Measurements from ENCODE around the gene ZNF493.

The ZNF493 gene

DNA sequence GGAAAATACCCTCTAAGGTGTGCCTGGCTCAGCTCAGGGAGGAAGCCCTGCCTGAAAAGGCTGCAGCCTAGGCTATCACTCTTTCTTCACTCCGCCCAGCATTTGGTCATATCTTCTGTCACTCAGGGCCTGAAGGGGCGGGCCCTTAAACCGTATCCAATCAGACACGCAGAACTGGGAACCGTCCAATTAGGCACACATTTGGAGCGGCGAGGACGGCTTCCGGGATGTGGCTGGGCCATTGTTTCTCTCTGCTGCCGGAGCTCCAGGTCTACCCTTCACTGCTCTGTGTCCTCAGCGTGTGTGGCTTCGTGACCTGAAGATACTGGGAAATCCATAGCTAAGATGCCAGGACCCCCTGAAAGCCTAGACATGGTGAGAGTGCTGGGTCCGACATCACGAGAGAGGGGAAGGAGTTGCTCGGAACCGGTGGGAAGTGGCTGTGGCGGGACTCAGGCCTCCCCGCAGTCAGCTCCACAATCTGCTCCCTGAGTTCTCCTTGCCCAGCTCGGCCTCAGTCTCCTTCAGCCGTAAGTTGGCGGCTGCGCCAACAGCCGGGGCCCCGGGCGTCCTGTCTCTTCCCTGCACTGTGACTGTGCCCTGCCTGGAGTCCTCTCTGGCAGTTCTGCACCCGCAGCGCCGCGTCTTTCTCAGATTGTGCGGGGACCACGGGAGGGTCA lies at the start of gene ZNF493:
ZNF493 (plus strand) TSS at position 241 of the 680 bp plus-strand sequence; CDS start at position 346, 105 bp downstream.
- Histone ChIP-seq H3K9ac (ENCODE audit: low read length) (peak within 1 kb of the TSS; percentile 66), H2AFZ (ENCODE audit: low read length) (peak within 1 kb of the TSS; percentile 27), H3K9me3 (ENCODE audit: low read length) (peaks cover 11% of the 10 kb centered on the region)

DNA sequence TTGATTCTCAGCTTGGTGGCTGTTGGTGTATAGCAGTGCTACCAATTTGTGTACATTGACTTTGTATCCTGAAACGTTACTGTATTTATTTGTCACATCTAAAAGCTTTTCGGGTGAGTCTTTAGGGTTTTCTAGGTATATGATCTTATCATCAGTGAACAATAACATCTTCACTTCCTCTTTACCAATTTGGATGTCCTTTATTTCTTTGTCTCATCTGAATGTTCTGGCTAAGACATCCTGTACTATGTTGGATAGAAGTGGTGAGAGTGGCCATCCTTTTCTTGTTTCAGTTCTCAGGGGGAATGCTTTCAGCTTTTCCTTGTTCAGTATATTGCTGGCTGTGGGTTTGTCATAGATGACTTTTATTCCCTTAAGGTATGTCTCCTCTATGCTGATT lies 44.1 kb upstream of the ZNF493 start:
- Histone ChIP-seq H3K79me2 (ENCODE audit: insufficient read depth, low read length) (no peaks in the 10 kb centered on the region), H3K9me2 (ENCODE audit: low read depth, low read length) (no peaks in the 10 kb centered on the region), H3K4me3 (ENCODE audit: low read depth, low read length, poor library complexity, severe bottlenecking) (no peak overlapping the region), H3K27ac (ENCODE audit: low read depth, low read length, poor library complexity, severe bottlenecking) (no peak overlapping the region), H3K27me3 (ENCODE audit: insufficient read depth, low read length) (no peaks in the 10 kb centered on the region), H3K4me1 (ENCODE audit: insufficient read depth, low read length, severe bottlenecking) (no peaks in the 10 kb centered on the region), H3K4me2 (ENCODE audit: low read length) (no peak overlapping the region), H3K36me3 (ENCODE audit: insufficient read depth, low read length) (no peaks in the 10 kb centered on the region), H4K20me1 (ENCODE audit: insufficient read depth, low read length) (no peaks in the 10 kb centered on the region), H3K9me3 (ENCODE audit: low read length) (no peaks in the 10 kb centered on the region), H3K9ac (ENCODE audit: low read length) (no peak overlapping the region), H3F3A (ENCODE audit: insufficient read depth, low read length) (no peaks in the 10 kb centered on the region), H2AFZ (ENCODE audit: low read length) (no peak overlapping the region)
- TF ChIP-seq, protein P1, sequence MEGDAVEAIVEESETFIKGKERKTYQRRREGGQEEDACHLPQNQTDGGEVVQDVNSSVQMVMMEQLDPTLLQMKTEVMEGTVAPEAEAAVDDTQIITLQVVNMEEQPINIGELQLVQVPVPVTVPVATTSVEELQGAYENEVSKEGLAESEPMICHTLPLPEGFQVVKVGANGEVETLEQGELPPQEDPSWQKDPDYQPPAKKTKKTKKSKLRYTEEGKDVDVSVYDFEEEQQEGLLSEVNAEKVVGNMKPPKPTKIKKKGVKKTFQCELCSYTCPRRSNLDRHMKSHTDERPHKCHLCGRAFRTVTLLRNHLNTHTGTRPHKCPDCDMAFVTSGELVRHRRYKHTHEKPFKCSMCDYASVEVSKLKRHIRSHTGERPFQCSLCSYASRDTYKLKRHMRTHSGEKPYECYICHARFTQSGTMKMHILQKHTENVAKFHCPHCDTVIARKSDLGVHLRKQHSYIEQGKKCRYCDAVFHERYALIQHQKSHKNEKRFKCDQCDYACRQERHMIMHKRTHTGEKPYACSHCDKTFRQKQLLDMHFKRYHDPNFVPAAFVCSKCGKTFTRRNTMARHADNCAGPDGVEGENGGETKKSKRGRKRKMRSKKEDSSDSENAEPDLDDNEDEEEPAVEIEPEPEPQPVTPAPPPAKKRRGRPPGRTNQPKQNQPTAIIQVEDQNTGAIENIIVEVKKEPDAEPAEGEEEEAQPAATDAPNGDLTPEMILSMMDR (IDR thresholded peaks at IDR 0.05; ENCODE audit: low read length) = no peak
- no peak for TF ChIP-seq EZH2 (IDR thresholded peaks at IDR 0.05; ENCODE audit: borderline replicate concordance, low read length)

More for the DNA sequence above, at the start of gene ZNF493:
- H3K9me2 ChIP-seq (ENCODE audit: low read depth, low read length) = no peaks in the 10 kb centered on the region
- no peaks in the 10 kb centered on the region for H3K27me3 ChIP-seq (ENCODE audit: insufficient read depth, low read length)
- peaks cover 10% of the 10 kb centered on the region for H3K4me1 ChIP-seq (ENCODE audit: insufficient read depth, low read length, severe bottlenecking)
- peak within 1 kb of the TSS; percentile 1 for H3K27ac ChIP-seq (ENCODE audit: low read depth, low read length, poor library complexity, severe bottlenecking)
- no peaks in the 10 kb centered on the region for H4K20me1 ChIP-seq (ENCODE audit: insufficient read depth, low read length)
- H3K4me3 ChIP-seq (ENCODE audit: low read depth, low read length, poor library complexity, severe bottlenecking) = peak within 1 kb of the TSS; percentile 69
- peaks cover 32% of the 10 kb centered on the region for H3K36me3 ChIP-seq (ENCODE audit: insufficient read depth, low read length)
- H3K4me2 ChIP-seq (ENCODE audit: low read length) = peak within 1 kb of the TSS; percentile 68
- no peaks in the 10 kb centered on the region for H3F3A ChIP-seq (ENCODE audit: insufficient read depth, low read length)
- TF ChIP-seq EZH2 (IDR thresholded peaks at IDR 0.05; ENCODE audit: borderline replicate concordance, low read length) = no peak
- TF ChIP-seq, protein P1 (IDR thresholded peaks at IDR 0.05; ENCODE audit: low read length) = no peak
- H3K79me2 ChIP-seq (ENCODE audit: insufficient read depth, low read length) = peaks cover 12% of the 10 kb centered on the region

DNA sequence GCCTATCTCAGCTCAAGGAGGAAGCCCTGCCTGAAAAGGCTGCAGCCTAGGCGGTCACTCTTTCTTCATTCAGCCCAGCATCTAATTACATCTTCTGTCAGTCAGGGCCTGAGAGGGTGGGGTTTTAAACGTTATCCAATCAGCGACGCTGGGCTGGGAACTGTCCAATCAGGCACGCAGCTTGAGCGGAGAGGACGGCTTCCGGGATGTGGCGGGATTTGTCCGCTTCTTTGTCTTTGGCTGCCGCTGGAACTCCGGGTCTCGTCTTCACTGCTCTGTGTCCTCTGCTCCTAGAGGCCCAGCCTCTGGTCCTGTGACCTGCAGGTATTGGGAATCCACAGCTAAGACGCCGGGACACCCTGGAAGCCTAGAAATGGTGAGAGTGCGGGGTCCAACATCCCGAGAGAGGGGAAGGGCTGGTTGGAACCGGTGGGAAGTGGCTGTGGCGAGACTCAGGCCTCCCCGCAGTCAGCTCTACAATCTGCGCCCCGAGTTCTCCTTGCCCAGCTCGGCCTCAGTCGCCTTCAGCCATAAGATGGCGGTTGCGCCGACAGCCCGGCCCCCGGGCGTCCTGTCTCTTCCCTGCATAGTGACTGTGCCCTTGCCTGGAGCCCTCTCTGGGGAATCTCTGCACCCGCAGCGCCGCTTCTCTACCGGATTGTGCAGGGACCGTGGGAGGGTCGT lies 38.0 kb upstream of the ZNF493 start, which contains the start of gene ZNF738:
ZNF738 (plus strand) TSS at position 233 of the 684 bp plus-strand sequence; CDS start at position 374, 141 bp downstream.
- no peak within 1 kb of the TSS for H2AFZ ChIP-seq (ENCODE audit: low read length)
- H3K79me2 ChIP-seq (ENCODE audit: insufficient read depth, low read length) = peaks cover 8% of the 10 kb centered on the region; the same call in 1 of the 2 replicates
- H3K4me3 ChIP-seq (ENCODE audit: low read depth, low read length, poor library complexity, severe bottlenecking) = peak within 1 kb of the TSS; percentile 94
- no peaks in the 10 kb centered on the region for H3F3A ChIP-seq (ENCODE audit: insufficient read depth, low read length)
- no peaks in the 10 kb centered on the region for H3K9me2 ChIP-seq (ENCODE audit: low read depth, low read length)
- H3K4me1 ChIP-seq (ENCODE audit: insufficient read depth, low read length, severe bottlenecking) = peaks cover 5% of the 10 kb centered on the region
- no peaks in the 10 kb centered on the region for H3K27me3 ChIP-seq (ENCODE audit: insufficient read depth, low read length)
- 0 out of 2 replicates have a peak, but pooled peaks cover 7% of the 10 kb centered on the region for H3K9me3 ChIP-seq (ENCODE audit: low read length)
- H3K36me3 ChIP-seq (ENCODE audit: insufficient read depth, low read length) = peaks cover 39% of the 10 kb centered on the region
- no peaks in the 10 kb centered on the region for H4K20me1 ChIP-seq (ENCODE audit: insufficient read depth, low read length)
- peak within 1 kb of the TSS; percentile 90 for H3K9ac ChIP-seq (ENCODE audit: low read length)
- H3K4me2 ChIP-seq (ENCODE audit: low read length) = peak within 1 kb of the TSS; percentile 69
- TF ChIP-seq, protein P1 (IDR thresholded peaks at IDR 0.05; ENCODE audit: low read length) = no peak
- TF ChIP-seq EZH2 (IDR thresholded peaks at IDR 0.05; ENCODE audit: borderline replicate concordance, low read length) = no peak
- H3K27ac ChIP-seq (ENCODE audit: low read depth, low read length, poor library complexity, severe bottlenecking) = peak within 1 kb of the TSS; percentile 72

Measured in OCI-LY1 (cell line).